ENCODE measurements around the gene GALNT2. TPM values are rescaled to one million over a fixed set of nuclear protein-coding genes. Genes with fewer than 3 reads are reported as not detected.

Gene GALNT2
- total and polyA plus RNA-seq, 2 of the 4 experiments (the other 2 are of a cell fraction), result 50.4 to 189 TPM

- Histone ChIP-seq H2BK15ac (ENCODE audit: low read depth, low read length) (no peak overlapping the region), H3K18ac (ENCODE audit: low read depth, low read length) (no peak overlapping the region), H3K27me3 (ENCODE audit: control insufficient read depth, insufficient read depth, low read length) (peaks cover 21% of the 10 kb centered on the region), H3K14ac (replicated peaks; ENCODE audit: low read depth, low read length) (no peak overlapping the region), H4K20me1 (ENCODE audit: insufficient read depth, low read length) (no peaks in the 10 kb centered on the region), H2AK9ac (replicated peaks; ENCODE audit: low read depth, low read length, poor library complexity) (no peak overlapping the region), H3K4me1 (ENCODE audit: control insufficient read depth, insufficient read depth, low read length) (no peaks in the 10 kb centered on the region), H3K36me3 (ENCODE audit: control insufficient read depth, insufficient read depth, low read length) (no peaks in the 10 kb centered on the region), H2AK5ac (ENCODE audit: low read depth, low read length) (no peak overlapping the region), H2AFZ (replicated peaks; ENCODE audit: low read length, poor library complexity) (no peak overlapping the region), H4K5ac (ENCODE audit: low read depth, low read length) (no peak overlapping the region), H4K8ac (ENCODE audit: low read depth in 2 of 2, low read length in 2 of 2) (no peak overlapping the region), H3K23ac (ENCODE audit: low read depth, low read length) (no peak overlapping the region), H3K4ac (ENCODE audit: low read depth, low read length) (no peak overlapping the region), H2BK5ac (ENCODE audit: low read depth, low read length, poor library complexity, severe bottlenecking) (no peak overlapping the region), H3K4me2 (ENCODE audit: low read depth, low read length) (no peak overlapping the region), H3K56ac (ENCODE audit: extremely low read depth, insufficient read depth, low read length) (no peak overlapping the region), H3K27ac (ENCODE audit: insufficient read depth, low read length) (no peak overlapping the region), H2BK20ac (ENCODE audit: low read depth, low read length) (no peak overlapping the region), H2BK120ac (ENCODE audit: low read depth, low read length) (no peak overlapping the region), H3K9me3 (ENCODE audit: control insufficient read depth, insufficient read depth, low read length) (no peaks in the 10 kb centered on the region), H3K9ac (ENCODE audit: low read depth, low read length) (no peak overlapping the region), H3K79me1 (ENCODE audit: low read depth in 1 of 2, low read length in 2 of 2) (no peaks in the 10 kb centered on the region), H3K9me1 (ENCODE audit: insufficient read depth, low read length) (no peaks in the 10 kb centered on the region; the same call in 1 of the 2 replicates), H4K91ac (ENCODE audit: insufficient read depth, low read depth, low read length) (no peak overlapping the region), H3K4me3 (ENCODE audit: insufficient read depth, low read depth, low read length) (no peak overlapping the region)
- POLR2A ChIA-PET (ENCODE audit: unreplicated experiment), result no interaction called here
- intact Hi-C loops (cut with micrococcal nuclease) (no loop called here), dilution Hi-C loops (cut with HindIII; ENCODE audit: low sequenced_read_pairs, unreplicated experiment) (no loop called here), in situ Hi-C loops (cut with MboI; ENCODE audit: low sequenced_read_pairs) (no loop called here)
- ATAC-seq (ENCODE audit: low read depth) (no peak), DNase-seq (no peak)
- BruUV-seq (replicated peaks), result no TSS peak
- CTCF ChIA-PET, result interaction anchor here (0.5 kb wide), 1 partner anchor 442 kb away, joined by 3 read pairs; no protein-coding TSS in a partner anchor
- 36% methylated on average over 10 of the region's 28 CpGs; no CpG with 5 or more reads in 1 of the 2 experiments for WGBS, 2 experiments (ENCODE audit: extremely low coverage in 2 of 2, insufficient read length in 1 of 2)
- no peak for TF ChIP-seq MXI1 (IDR thresholded peaks at IDR 0.05; ENCODE audit: borderline replicate concordance, low read depth, low read length)
- TF ChIP-seq CTCF (conservative IDR thresholded peaks at IDR 0.05; ENCODE audit: low read depth, low read length), result no peak
- TF ChIP-seq ELK1 (IDR thresholded peaks at IDR 0.05; ENCODE audit: borderline replicate concordance, low read depth, low read length), result no peak
- no peak for TF ChIP-seq FOS (IDR thresholded peaks at IDR 0.05; ENCODE audit: low read depth, low read length)
- TF ChIP-seq RAD21 (IDR thresholded peaks at IDR 0.05; ENCODE audit: low read length), result no peak
Measured at GRCh38 chr1:230291731-230292620, 224.9 kb downstream of the GALNT2 start.

All from IMR-90 (cell line).